IPS-18c (cell line): Measurements from ENCODE around the gene CEP44.
"Not testable (repeated sequence)": the region's sequence is repeated elsewhere in the genome, so short reads cannot be mapped to it uniquely, and the experiment has no call there.

Experiments
- H3K4me3 ChIP-seq: 2 replicates; pipeline ENCODE4 v1.7.0; 2013; ENCODE audit warnings: low read depth, mild to moderate bottlenecking, low read length, moderate library complexity; ENCODE audit not compliant: insufficient read depth
- H3K9me3 ChIP-seq: one replicate; pipeline ENCODE4 v1.6.1; 2013; ENCODE audit warnings: mild to moderate bottlenecking, low read length, moderate library complexity; ENCODE audit not compliant: control insufficient read depth, insufficient read depth

Gene CEP44

GRCh38 chr4:174266416-174266815, 17.3 kb upstream of the CEP44 start:
- H3K9me3 ChIP-seq, result no peaks in the 10 kb centered on the region

GRCh38 chr4:174273930-174274329, 9.8 kb upstream of the CEP44 start:
- Histone ChIP-seq H3K4me3 (no peak overlapping the region), H3K9me3 (peaks cover 2% of the 10 kb centered on the region)

More at GRCh38 chr4:174266416-174266815, 17.3 kb upstream of the CEP44 start:
- no peak overlapping the region for H3K4me3 ChIP-seq

DNA sequence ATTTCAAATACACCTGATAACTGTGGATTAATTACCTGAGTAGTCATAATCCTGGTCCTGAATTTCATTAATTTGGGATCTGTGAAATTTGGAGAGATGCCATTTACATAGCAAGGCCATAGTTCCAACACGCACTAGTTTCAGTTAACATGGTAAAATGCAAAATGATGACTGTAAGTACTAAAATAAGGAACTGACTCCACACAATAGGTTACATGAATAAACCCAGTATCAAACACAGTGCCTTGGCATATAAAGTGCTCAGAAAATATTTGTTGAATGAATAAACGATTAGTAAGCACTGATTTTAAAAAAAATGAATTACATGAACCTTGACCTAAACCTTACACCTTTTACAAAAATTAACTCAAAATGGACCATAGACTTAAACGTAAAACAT, 9.3 kb upstream of the CEP44 start:
- H3K4me3 ChIP-seq, result no peak overlapping the region
- peaks cover 2% of the 10 kb centered on the region for H3K9me3 ChIP-seq

GRCh38 chr4:174275101-174275500, 8.6 kb upstream of the CEP44 start:
- H3K4me3 ChIP-seq, result no peak overlapping the region
- peaks cover 2% of the 10 kb centered on the region for H3K9me3 ChIP-seq

- peaks cover 2% of the 10 kb centered on the region for H3K9me3 ChIP-seq
- H3K4me3 ChIP-seq, result no peak overlapping the region
Measured at GRCh38 chr4:174277433-174277832, 6.3 kb upstream of the CEP44 start.

- Histone ChIP-seq H3K9me3 (no peaks in the 10 kb centered on the region), H3K4me3 (no peak overlapping the region)
Measured at GRCh38 chr4:174278467-174278866, 5.2 kb upstream of the CEP44 start.

- H3K9me3 ChIP-seq, result no peaks in the 10 kb centered on the region
- no peak overlapping the region for H3K4me3 ChIP-seq
Measured at GRCh38 chr4:174279433-174280155, 4.1 kb upstream of the CEP44 start.

- H3K9me3 ChIP-seq, result no peaks in the 10 kb centered on the region
- no peak overlapping the region for H3K4me3 ChIP-seq
Measured at GRCh38 chr4:174281182-174281737, 2.5 kb upstream of the CEP44 start.

GRCh38 chr4:174281901-174282300, 1.8 kb upstream of the CEP44 start:
- no peak overlapping the region for H3K4me3 ChIP-seq
- no peaks in the 10 kb centered on the region for H3K9me3 ChIP-seq

- H3K9me3 ChIP-seq, result no peaks in the 10 kb centered on the region
- peak overlapping the region; percentile 83 for H3K4me3 ChIP-seq
Measured at GRCh38 chr4:174282836-174283506, 740 bp upstream of the CEP44 start.

- Histone ChIP-seq H3K9me3 (no peaks in the 10 kb centered on the region), H3K4me3 (peak overlapping the region; percentile 83)
Measured at GRCh38 chr4:174284487-174284886, 776 bp downstream of the CEP44 start.

- Histone ChIP-seq H3K4me3 (no peak overlapping the region), H3K9me3 (no peaks in the 10 kb centered on the region)
Measured at GRCh38 chr4:174286870-174287269, 3.2 kb downstream of the CEP44 start.

DNA sequence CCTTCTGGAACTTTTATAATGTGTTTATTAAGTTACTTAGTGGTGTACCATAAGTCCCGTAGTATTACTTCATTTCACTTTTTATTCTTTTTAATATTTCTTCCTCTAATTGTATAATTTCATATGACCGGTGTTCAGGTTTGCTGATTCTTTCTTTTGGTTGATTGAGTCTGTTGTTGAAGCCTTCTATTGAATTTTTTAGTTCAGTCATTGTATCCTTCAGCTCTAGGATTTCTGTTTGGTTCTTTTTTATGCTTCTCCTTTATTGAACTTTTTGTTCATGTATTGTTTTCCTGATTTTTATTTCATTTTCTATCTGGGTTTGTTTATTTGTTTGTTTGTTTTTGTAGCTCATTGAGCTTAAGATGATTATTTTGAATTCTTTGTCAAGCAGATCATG, 8.8 kb downstream of the CEP44 start:
- Histone ChIP-seq H3K9me3 (peaks cover 3% of the 10 kb centered on the region), H3K4me3 (no peak overlapping the region)

DNA sequence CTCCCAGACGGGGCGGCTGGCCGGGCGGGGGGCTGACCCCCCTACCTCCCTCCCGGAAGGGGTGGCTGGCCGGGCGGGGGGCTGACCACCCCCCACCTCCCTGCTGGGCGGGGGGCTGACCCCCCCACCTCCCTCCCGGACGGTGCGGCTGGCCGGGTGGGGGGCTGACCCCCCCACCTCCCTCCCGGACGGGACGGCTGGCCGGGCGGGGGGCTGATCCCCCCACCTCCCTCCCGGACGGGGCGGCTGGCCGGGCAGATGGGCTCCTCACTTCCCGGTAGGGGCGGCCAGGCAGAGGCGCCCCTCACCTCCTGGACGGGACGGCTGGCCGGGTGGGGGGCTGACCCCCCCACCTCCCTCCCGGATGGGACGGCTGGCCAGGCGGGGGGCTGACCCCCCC, 10.9 kb downstream of the CEP44 start:
- H3K9me3 ChIP-seq, H3K4me3 ChIP-seq: not testable (repeated sequence)

GRCh38 chr4:174295142-174295541, 11.4 kb downstream of the CEP44 start:
- not testable (repeated sequence) for H3K9me3 ChIP-seq

GRCh38 chr4:174303687-174304086, 20.0 kb downstream of the CEP44 start:
- Histone ChIP-seq H3K4me3 (no peak overlapping the region), H3K9me3 (no peaks in the 10 kb centered on the region)

More at GRCh38 chr4:174295142-174295541, 11.4 kb downstream of the CEP44 start:
- not testable (repeated sequence) for H3K4me3 ChIP-seq

DNA sequence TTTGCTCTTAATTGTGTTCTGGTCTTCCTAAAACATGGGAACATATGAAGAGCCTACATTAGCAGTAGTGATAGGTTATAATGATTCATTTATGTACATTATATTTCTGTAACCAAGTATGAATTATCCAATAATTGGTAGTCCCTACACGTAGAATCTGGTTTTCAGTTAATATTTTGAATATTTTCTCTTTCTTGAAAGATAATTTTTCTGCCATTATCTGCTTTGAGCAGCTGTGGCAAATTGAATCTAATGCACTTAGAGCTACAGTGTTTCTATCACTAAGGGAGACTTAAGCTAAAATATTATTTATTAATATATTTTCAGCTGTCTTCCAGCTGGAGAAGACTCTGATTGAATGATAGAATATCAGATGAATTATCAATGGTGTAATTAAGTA, 21.0 kb downstream of the CEP44 start:
- no peaks in the 10 kb centered on the region for H3K9me3 ChIP-seq
- no peak overlapping the region for H3K4me3 ChIP-seq

- H3K4me3 ChIP-seq, result no peak overlapping the region
- no peaks in the 10 kb centered on the region for H3K9me3 ChIP-seq
Measured at GRCh38 chr4:174305961-174306360, 22.2 kb downstream of the CEP44 start.
